Astrocyte of the spinal cord (primary cell): Measurements from ENCODE around the gene FRMPD4.
"Not testable (repeated sequence)": the region's sequence is repeated elsewhere in the genome, so short reads cannot be mapped to it uniquely, and the experiment has no call there.

ENCODE experiments used
- DNase-seq: peaks from one replicate; pipeline ENCODE4 v3.0.0; 2011; ENCODE audit warnings: low read depth, low spot score
- H3K4me3 ChIP-seq: 2 replicates; pipeline ENCODE4 v1.5.1; 2011; ENCODE audit warnings: low read depth, mild to moderate bottlenecking, low read length, moderate library complexity
- in situ Hi-C: cut with HindIII; loops from 2 replicates; pipeline ENCODE4 v1.10.0; 2017; ENCODE audit warnings: low sequenced_read_pairs
- TF ChIP-seq, protein P1 (sequence below): IDR thresholded peaks from 2 replicates; pipeline ENCODE4 v1.5.1; 2012; ENCODE audit warnings: low read depth, mild to moderate bottlenecking, low read length, inconsistent platforms

Gene FRMPD4

DNA sequence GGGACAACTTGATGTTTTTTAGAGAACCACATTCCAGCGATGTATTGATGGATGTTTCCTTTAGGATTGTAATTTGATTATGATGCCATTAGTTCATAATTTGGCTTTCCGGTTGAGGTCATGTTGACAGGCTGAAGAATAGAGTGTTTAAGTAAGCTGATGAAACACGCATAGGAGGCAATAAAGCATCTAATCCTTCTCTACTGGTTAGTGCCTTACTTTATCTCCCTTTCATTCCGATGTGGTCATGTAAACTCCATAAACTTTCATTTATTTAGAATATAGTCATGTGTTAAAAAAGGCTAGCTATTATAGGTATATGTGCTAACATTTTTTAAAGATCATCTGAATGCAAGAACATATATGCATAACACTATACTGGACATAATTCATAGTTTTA, 15.0 kb downstream of the FRMPD4 start:
- TF ChIP-seq, protein P1, sequence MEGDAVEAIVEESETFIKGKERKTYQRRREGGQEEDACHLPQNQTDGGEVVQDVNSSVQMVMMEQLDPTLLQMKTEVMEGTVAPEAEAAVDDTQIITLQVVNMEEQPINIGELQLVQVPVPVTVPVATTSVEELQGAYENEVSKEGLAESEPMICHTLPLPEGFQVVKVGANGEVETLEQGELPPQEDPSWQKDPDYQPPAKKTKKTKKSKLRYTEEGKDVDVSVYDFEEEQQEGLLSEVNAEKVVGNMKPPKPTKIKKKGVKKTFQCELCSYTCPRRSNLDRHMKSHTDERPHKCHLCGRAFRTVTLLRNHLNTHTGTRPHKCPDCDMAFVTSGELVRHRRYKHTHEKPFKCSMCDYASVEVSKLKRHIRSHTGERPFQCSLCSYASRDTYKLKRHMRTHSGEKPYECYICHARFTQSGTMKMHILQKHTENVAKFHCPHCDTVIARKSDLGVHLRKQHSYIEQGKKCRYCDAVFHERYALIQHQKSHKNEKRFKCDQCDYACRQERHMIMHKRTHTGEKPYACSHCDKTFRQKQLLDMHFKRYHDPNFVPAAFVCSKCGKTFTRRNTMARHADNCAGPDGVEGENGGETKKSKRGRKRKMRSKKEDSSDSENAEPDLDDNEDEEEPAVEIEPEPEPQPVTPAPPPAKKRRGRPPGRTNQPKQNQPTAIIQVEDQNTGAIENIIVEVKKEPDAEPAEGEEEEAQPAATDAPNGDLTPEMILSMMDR = no peak
- H3K4me3 ChIP-seq = no peak overlapping the region
- no peak for DNase-seq
- in situ Hi-C loops = no loop called here

DNA sequence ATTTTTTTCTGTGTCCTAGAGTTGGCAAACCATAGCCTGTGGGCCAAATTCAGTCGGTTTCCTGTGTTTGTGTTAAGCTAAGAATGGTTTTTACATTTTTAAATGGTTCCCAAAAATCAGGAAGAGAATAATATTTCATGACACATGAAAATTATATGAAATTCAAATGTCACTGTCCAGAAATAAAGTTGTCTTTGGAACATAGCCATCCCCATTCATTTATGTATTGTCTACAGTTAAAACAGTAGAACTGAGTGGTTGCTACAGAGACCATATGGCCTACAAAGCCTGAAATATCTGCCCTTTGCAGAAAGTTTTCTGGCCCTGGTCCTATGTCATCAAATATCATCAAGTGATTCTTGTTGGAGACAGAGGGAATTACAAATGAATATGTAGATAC, 15.5 kb downstream of the FRMPD4 start:
- no peak overlapping the region for H3K4me3 ChIP-seq
- in situ Hi-C loops = no loop called here
- TF ChIP-seq, protein P1 = no peak
- no peak for DNase-seq

DNA sequence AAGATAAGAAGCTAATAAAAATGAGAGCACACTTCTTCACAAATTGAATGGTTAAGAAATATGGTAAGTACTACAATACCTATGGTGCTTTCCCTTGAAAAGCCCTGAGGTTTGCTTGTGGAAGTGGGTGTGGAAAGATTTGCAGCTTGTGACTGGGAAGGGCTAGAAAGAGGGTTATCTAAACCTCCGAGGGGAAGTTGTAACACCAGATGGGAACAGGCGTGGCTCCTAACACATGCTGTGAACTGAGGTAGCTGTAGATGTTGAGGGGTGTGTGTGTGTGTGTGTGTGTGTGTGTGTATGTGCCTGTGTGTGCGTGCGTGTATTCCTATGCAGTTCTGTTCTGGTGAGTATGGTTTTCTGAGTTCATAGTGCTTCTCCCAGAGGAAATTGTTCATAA, 21.5 kb downstream of the FRMPD4 start:
- TF ChIP-seq, protein P1 = no peak
- in situ Hi-C loops = no loop called here
- DNase-seq = no peak
- no peak overlapping the region for H3K4me3 ChIP-seq

DNA sequence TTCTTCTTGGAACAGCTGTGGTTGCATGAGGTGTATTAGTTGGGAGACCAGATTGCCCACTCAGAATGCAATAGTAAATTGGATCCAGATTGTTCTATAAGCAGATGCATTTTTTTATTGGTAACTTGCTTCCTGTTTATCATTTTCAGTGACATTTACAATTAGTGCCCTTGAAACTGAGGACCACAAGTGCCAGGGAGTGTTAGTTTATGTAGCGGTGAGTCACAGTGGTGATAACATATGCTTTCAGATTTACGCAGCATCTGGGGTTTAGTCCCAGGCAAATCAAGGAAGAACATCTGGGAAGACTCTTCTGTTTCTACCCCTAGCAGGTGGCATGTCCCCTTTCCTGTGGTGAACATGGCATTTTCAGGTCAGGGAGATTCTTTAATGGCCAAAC, 24.1 kb downstream of the FRMPD4 start:
- TF ChIP-seq, protein P1 = no peak
- H3K4me3 ChIP-seq = no peak overlapping the region
- no peak for DNase-seq
- in situ Hi-C loops = no loop called here

DNA sequence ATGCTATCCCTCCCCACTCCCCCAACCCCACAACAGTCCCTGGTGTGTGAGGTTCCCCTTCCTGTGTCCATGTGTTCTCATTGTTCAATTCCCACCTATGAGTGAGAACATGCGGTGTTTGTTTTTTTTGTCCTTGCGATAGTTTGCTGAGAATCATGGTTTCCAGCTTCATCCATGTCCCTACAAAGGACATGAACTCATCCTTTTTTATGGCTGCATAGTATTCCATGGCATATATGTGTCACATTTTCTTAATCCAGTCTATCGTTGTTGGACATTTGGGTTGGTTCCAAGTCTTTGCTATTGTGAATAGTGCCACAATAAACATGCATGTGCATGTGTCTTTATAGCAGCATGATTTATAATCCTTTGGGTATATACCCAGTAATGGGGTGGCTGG, 25.9 kb downstream of the FRMPD4 start:
- DNase-seq, in situ Hi-C loops, H3K4me3 ChIP-seq: not testable (repeated sequence)

DNA sequence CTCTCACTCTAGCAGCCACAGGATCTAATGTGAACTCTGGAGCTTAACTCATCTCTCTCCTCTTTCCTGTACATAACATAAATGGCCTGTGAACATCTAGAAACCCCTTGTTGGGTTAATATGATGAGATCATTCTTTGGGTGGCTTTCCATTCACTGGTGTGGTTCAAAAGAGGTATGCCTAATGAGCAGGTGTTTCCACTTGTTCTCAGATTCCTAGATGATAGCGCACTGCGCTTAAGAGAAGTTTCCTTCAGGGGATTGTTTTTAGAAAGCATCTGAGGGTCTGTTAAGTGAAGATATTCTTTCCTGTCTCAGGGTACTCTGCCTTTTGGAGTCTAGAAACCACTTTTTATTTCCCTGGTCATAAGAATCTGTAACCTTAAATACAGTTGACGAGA, 32.5 kb downstream of the FRMPD4 start:
- DNase-seq = no peak
- in situ Hi-C loops = no loop called here
- TF ChIP-seq, protein P1 = no peak
- no peak overlapping the region for H3K4me3 ChIP-seq

DNA sequence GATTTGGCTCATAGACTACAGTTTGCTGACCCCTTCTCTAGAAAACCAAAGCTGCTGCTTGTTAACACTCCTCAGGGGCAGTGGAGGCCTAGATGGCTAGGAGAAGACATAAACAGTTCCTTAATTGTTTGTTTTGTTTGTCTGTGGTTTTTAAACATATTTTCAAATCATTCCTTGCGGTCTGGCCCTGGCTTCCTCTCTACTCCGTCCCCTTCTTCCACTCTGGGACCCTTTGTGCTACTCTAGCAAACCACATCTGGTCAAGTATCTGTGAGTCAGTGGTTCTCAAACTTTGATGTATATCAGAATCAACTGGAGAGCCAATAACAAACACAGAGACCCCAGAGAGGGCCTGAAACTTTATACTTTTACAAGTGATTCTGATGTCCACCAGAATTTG, 36.1 kb downstream of the FRMPD4 start:
- DNase-seq = no peak
- TF ChIP-seq, protein P1 = no peak
- in situ Hi-C loops = no loop called here

More for the DNA sequence above, 36.1 kb downstream of the FRMPD4 start:
- no peak overlapping the region for H3K4me3 ChIP-seq
